SK-N-SH treated with all-trans-retinoic acid at 6 μM for 48 hours (cell line): ENCODE measurements around the gene RBMXL3.

Source experiments
- ATAC-seq: fragments of 200-7000 bp; cut with Tn5 transposase; 3 replicates; pipeline ENCODE4 v1.9.1; 2020; ENCODE audit warnings: mild to moderate bottlenecking, moderate library complexity
- ARNTL ChIP-seq: fragments of 450-650 bp; formaldehyde crosslinking; IDR thresholded peaks from 2 replicates; pipeline ENCODE4 v1.5.0; 2020; ENCODE audit warnings: low read depth, mild to moderate bottlenecking, moderate library complexity, borderline replicate concordance
- BACH2 ChIP-seq: fragments of 250-450 bp; sonication (Bioruptor Pico); IDR thresholded peaks from 2 replicates; pipeline ENCODE4 v1.9.0; 2021; ENCODE audit warnings: mild to moderate bottlenecking, borderline replicate concordance
- CSDC2 ChIP-seq: fragments of 250-450 bp; sonication (Bioruptor Pico); IDR thresholded peaks from 2 replicates; pipeline ENCODE4 v1.5.0; 2020; ENCODE audit warnings: mild to moderate bottlenecking, moderate library complexity
- ESRRG ChIP-seq: fragments of 250-450 bp; sonication (Bioruptor Pico); IDR thresholded peaks from 2 replicates; pipeline ENCODE4 v1.6.1; 2021; ENCODE audit warnings: mild to moderate bottlenecking
- GLIS3 ChIP-seq: fragments of 250-450 bp; sonication (Bioruptor Pico); IDR thresholded peaks from 2 replicates; pipeline ENCODE4 v1.5.0; 2020; ENCODE audit warnings: mild to moderate bottlenecking, moderate library complexity
- ISL1 ChIP-seq: fragments of 250-450 bp; sonication (Bioruptor Pico); IDR thresholded peaks from 2 replicates; pipeline ENCODE4 v2.1.2; 2022; ENCODE audit warnings: mild to moderate bottlenecking, moderate library complexity
- OSR1 ChIP-seq: fragments of 250-450 bp; sonication (Bioruptor Pico); IDR thresholded peaks from 2 replicates; pipeline ENCODE4 v1.8.0; 2022; ENCODE audit warnings: moderate library complexity, mild to moderate bottlenecking, inconsistent platforms
- PPARA ChIP-seq: fragments of 250-450 bp; sonication (Bioruptor Pico); IDR thresholded peaks from 2 replicates; pipeline ENCODE4 v1.5.0; 2020; ENCODE audit warnings: mild to moderate bottlenecking, borderline replicate concordance
- RARB ChIP-seq: fragments of 250-450 bp; sonication (Bioruptor Pico); IDR thresholded peaks from 2 replicates; pipeline ENCODE4 v1.8.0; 2021; ENCODE audit warnings: mild to moderate bottlenecking, moderate library complexity
- TCF4 ChIP-seq: fragments of 250-450 bp; sonication (Bioruptor Pico); IDR thresholded peaks from 2 replicates; pipeline ENCODE4 v1.8.0; 2021; ENCODE audit warnings: mild to moderate bottlenecking, moderate library complexity, borderline replicate concordance
- TOX ChIP-seq: fragments of 250-450 bp; sonication (Bioruptor Pico); IDR thresholded peaks from 2 replicates; pipeline ENCODE4 v1.8.0; 2021; ENCODE audit warnings: mild to moderate bottlenecking, moderate library complexity, borderline replicate concordance
- ZFP3 ChIP-seq: fragments of 250-450 bp; sonication (Bioruptor Pico); IDR thresholded peaks from 2 replicates; pipeline ENCODE4 v1.5.0; 2020; ENCODE audit warnings: mild to moderate bottlenecking, moderate library complexity
- ZFP30 ChIP-seq: fragments of 450-650 bp; formaldehyde crosslinking; IDR thresholded peaks from 2 replicates; pipeline ENCODE4 v1.5.0; 2022; ENCODE audit warnings: mild to moderate bottlenecking, moderate library complexity
- ZNF565 ChIP-seq: fragments of 450-650 bp; formaldehyde crosslinking; conservative IDR thresholded peaks from 2 replicates; pipeline ENCODE4 v1.5.0; 2020; ENCODE audit warnings: low read depth, mild to moderate bottlenecking, moderate library complexity
- ZNF70 ChIP-seq: fragments of 450-650 bp; formaldehyde crosslinking; IDR thresholded peaks from 2 replicates; pipeline ENCODE4 v1.5.0; 2020; ENCODE audit warnings: mild to moderate bottlenecking, moderate library complexity
- ZNF8 ChIP-seq: fragments of 450-650 bp; formaldehyde crosslinking; IDR thresholded peaks from 2 replicates; pipeline ENCODE4 v1.5.0; 2020; ENCODE audit warnings: mild to moderate bottlenecking, moderate library complexity
- TF ChIP-seq, protein P1 (sequence below): fragments of 250-450 bp; sonication (Bioruptor Pico); IDR thresholded peaks from 2 replicates; pipeline ENCODE4 v1.5.1; 2020; ENCODE audit warnings: low read depth, mild to moderate bottlenecking, moderate library complexity
- TF ChIP-seq, protein P2 (sequence below): fragments of 250-450 bp; sonication (Bioruptor Pico); IDR thresholded peaks from 2 replicates; pipeline ENCODE4 v1.5.1; 2021; ENCODE audit warnings: mild to moderate bottlenecking, moderate library complexity
- TF ChIP-seq, protein P3 (sequence below): fragments of 250-450 bp; sonication (Bioruptor Pico); IDR thresholded peaks from 2 replicates; pipeline ENCODE4 v1.5.0; 2020; ENCODE audit warnings: mild to moderate bottlenecking, moderate library complexity
- TF ChIP-seq, protein P4 (sequence below): fragments of 250-450 bp; sonication (Bioruptor Pico); IDR thresholded peaks from 2 replicates; pipeline ENCODE4 v1.8.0; 2020; ENCODE audit warnings: mild to moderate bottlenecking, moderate library complexity, borderline replicate concordance

The RBMXL3 gene

DNA sequence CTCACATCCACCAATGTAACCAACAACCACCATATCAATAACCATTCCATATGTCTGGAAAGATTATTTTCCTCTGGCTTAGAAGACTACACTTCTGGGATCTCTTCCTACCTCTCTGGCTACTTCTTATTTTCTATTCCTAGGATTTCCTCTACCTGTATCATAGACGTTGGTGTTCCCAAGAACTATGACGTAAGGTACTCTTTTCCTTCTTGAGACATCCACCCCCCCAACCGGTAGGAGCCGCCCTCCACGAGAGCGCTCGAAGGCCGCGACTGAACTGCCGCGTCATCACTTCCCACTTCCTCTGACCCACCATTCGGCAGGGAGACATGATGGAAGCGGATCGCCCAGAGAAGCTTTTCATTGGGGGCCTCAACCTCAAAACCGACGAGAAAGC lies at the start of gene RBMXL3:
Gene RBMXL3 (plus strand): TSS at position 301 of the 400 bp plus-strand sequence. CDS start 32 bp downstream, at position 333.
- no peak for ATAC-seq
- TF ChIP-seq ZFP30 (CRISPR knock-in tag) (no peak), ESRRG (no peak), ZFP3 (CRISPR knock-in tag) (no peak), ARNTL (CRISPR knock-in tag) (no peak), ZNF565 (no peak)

DNA sequence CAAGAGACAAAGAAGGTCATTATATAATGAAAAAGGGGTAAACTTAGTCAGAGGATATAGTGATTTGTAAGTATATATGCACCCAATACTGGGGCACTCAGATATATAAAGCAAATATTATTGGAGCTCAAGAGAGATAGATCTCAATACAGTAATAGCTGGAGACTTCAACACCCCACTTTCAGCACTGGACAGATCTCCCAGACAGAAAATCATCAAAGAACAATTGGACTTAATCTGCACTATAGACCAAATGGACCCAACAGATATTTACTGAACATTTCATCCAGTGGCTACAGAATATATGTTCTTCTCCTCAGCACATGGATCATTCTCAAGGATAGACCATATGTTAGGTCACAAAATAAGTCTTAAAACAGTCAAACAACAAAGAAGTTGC lies 47.2 kb upstream of the RBMXL3 start:
- ATAC-seq, result no peak
- no peak for TF ChIP-seq BACH2 (CRISPR knock-in tag)
- TF ChIP-seq, all 23 proteins: peak for 0

DNA sequence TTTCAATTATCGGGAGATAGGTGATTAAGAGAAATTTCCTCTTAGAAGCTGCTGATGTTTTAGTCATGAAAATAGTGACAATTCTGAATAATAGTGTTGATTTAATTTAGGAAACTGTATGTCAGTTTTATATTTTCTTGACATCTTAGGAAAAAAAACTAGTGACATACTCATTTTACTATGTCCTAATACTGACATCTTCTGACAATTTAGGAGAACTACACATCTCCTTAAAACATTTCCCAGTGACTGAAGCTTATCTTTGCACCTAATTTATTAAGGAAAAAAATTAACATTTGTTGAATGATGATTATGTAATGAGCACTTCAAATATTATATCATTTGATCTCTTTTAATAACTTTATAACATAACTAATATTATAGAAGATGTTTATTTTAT lies 42.0 kb upstream of the RBMXL3 start:
- no peak; the same call in 2 of the 3 replicates for ATAC-seq
- no peak for TF ChIP-seq ARNTL (CRISPR knock-in tag)
- TF ChIP-seq PPARA (CRISPR knock-in tag), result no peak
- TF ChIP-seq, protein P1, sequence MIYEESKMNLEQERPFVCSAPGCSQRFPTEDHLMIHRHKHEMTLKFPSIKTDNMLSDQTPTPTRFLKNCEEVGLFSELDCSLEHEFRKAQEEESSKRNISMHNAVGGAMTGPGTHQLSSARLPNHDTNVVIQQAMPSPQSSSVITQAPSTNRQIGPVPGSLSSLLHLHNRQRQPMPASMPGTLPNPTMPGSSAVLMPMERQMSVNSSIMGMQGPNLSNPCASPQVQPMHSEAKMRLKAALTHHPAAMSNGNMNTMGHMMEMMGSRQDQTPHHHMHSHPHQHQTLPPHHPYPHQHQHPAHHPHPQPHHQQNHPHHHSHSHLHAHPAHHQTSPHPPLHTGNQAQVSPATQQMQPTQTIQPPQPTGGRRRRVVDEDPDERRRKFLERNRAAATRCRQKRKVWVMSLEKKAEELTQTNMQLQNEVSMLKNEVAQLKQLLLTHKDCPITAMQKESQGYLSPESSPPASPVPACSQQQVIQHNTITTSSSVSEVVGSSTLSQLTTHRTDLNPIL (CRISPR knock-in tag), result no peak
- no peak for TF ChIP-seq TCF4 (CRISPR knock-in tag)
- TF ChIP-seq OSR1, result no peak
- TF ChIP-seq ZNF8, result no peak
- TF ChIP-seq, protein P2, sequence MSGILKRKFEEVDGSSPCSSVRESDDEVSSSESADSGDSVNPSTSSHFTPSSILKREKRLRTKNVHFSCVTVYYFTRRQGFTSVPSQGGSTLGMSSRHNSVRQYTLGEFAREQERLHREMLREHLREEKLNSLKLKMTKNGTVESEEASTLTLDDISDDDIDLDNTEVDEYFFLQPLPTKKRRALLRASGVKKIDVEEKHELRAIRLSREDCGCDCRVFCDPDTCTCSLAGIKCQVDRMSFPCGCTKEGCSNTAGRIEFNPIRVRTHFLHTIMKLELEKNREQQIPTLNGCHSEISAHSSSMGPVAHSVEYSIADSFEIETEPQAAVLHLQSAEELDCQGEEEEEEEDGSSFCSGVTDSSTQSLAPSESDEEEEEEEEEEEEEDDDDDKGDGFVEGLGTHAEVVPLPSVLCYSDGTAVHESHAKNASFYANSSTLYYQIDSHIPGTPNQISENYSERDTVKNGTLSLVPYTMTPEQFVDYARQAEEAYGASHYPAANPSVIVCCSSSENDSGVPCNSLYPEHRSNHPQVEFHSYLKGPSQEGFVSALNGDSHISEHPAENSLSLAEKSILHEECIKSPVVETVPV (CRISPR knock-in tag), result no peak
- TF ChIP-seq ZNF70, result no peak
- TF ChIP-seq BACH2 (CRISPR knock-in tag), result no peak
- TF ChIP-seq GLIS3 (CRISPR knock-in tag), result no peak
- TF ChIP-seq RARB (CRISPR knock-in tag), result no peak
- TF ChIP-seq, protein P3, sequence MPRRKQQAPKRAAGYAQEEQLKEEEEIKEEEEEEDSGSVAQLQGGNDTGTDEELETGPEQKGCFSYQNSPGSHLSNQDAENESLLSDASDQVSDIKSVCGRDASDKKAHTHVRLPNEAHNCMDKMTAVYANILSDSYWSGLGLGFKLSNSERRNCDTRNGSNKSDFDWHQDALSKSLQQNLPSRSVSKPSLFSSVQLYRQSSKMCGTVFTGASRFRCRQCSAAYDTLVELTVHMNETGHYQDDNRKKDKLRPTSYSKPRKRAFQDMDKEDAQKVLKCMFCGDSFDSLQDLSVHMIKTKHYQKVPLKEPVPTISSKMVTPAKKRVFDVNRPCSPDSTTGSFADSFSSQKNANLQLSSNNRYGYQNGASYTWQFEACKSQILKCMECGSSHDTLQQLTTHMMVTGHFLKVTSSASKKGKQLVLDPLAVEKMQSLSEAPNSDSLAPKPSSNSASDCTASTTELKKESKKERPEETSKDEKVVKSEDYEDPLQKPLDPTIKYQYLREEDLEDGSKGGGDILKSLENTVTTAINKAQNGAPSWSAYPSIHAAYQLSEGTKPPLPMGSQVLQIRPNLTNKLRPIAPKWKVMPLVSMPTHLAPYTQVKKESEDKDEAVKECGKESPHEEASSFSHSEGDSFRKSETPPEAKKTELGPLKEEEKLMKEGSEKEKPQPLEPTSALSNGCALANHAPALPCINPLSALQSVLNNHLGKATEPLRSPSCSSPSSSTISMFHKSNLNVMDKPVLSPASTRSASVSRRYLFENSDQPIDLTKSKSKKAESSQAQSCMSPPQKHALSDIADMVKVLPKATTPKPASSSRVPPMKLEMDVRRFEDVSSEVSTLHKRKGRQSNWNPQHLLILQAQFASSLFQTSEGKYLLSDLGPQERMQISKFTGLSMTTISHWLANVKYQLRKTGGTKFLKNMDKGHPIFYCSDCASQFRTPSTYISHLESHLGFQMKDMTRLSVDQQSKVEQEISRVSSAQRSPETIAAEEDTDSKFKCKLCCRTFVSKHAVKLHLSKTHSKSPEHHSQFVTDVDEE (CRISPR knock-in tag), result no peak
- no peak for TF ChIP-seq TOX (CRISPR knock-in tag)
- no peak for TF ChIP-seq ZFP3 (CRISPR knock-in tag)
- TF ChIP-seq, protein P4, sequence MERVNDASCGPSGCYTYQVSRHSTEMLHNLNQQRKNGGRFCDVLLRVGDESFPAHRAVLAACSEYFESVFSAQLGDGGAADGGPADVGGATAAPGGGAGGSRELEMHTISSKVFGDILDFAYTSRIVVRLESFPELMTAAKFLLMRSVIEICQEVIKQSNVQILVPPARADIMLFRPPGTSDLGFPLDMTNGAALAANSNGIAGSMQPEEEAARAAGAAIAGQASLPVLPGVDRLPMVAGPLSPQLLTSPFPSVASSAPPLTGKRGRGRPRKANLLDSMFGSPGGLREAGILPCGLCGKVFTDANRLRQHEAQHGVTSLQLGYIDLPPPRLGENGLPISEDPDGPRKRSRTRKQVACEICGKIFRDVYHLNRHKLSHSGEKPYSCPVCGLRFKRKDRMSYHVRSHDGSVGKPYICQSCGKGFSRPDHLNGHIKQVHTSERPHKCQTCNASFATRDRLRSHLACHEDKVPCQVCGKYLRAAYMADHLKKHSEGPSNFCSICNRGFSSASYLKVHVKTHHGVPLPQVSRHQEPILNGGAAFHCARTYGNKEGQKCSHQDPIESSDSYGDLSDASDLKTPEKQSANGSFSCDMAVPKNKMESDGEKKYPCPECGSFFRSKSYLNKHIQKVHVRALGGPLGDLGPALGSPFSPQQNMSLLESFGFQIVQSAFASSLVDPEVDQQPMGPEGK (CRISPR knock-in tag), result no peak
- TF ChIP-seq ISL1 (CRISPR knock-in tag), result no peak
- TF ChIP-seq, all 23 proteins: peak for 0

DNA sequence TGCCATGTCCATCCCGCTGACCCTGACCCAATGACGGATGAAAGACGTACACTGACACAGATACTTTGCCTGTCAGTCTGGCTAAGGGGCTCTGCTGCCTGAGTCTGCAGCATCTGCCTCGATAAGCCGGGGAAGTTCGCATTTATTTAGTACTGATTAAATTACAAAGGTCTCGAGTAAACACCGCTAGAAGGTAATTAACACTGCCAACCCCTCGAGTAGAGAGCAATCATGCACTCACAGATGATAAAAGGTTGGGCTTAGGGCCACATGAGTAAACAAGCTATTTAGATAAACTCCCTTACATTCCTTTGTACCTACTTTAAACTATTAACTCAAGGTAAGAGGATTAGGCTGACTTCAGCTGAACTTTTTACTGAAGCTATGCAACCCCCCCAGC lies 16.0 kb upstream of the RBMXL3 start:
- TF ChIP-seq ZFP30 (CRISPR knock-in tag) (no peak), CSDC2 (CRISPR knock-in tag) (no peak), TOX (CRISPR knock-in tag) (no peak), ZNF565 (no peak)
- no peak for ATAC-seq

DNA sequence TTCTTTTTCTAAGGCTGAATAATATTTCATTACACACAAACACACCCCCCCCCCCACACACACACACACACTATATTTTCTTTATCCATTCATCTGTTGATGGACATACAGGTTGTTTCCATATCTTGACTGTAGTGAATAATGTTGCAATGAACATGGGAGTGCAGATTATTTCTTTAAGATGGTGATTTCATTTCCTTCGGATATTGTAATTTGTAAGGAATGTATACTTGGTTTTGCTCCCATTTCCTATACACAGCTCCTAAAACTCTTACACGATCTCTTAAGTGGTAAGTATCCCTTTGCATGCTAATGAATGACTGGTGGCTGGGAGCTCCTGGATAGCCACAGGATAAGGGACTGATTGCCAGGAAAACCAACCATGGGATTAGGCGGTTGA lies 14.7 kb upstream of the RBMXL3 start:
- ATAC-seq, result no peak
- TF ChIP-seq ARNTL (CRISPR knock-in tag) (no peak), ZFP3 (CRISPR knock-in tag) (no peak)
